GM23338 (cell line): ENCODE results near the gene RNF135.

Experiments used
- CTCF ChIP-seq, 2 experiments: fragments of 200-600 bp in 1 of 2; sonication (generic) in 1 of 2; conservative IDR thresholded peaks; 2 replicates each; pipeline versions ENCODE4 v1.5.1 to v1.6.1; 2016 to 2017; ENCODE audit warnings: antibody characterized with exemption in 2 of 2, low read depth in 2 of 2, mild to moderate bottlenecking in 2 of 2, moderate library complexity in 1 of 2
- POLR2AphosphoS5 ChIP-seq: IDR thresholded peaks from 2 replicates; pipeline ENCODE4 v1.6.1; 2016; ENCODE audit warnings: antibody characterized with exemption, low read depth
- ZNF462 ChIP-seq: fragments of 250-450 bp; sonication (Bioruptor Pico); IDR thresholded peaks from 2 replicates; pipeline ENCODE4 v1.5.0; 2020; ENCODE audit warnings: mild to moderate bottlenecking, moderate library complexity

GRCh38 chr17:30942308-30943079 is 28.3 kb upstream of the RNF135 start:
- TF ChIP-seq ZNF462 (CRISPR knock-in tag) (no peak), POLR2AphosphoS5 (no peak), CTCF (conservative IDR thresholded peaks at IDR 0.05; ENCODE audit: low read depth in 2 of 2) (no peak)
